GM12878 (cell line): Measurements from ENCODE around the gene SFT2D2.

Source experiments
- HDAC2 ChIP-seq: fragments of 200-600 bp; sonication (generic); IDR thresholded peaks from 2 replicates; pipeline ENCODE4 v1.6.1; 2017
- NFIC ChIP-seq: IDR thresholded peaks from 2 replicates; pipeline ENCODE4 v1.6.1; 2012; ENCODE audit warnings: low read depth, mild to moderate bottlenecking, inconsistent platforms, low read length, moderate library complexity
- POLR2A ChIP-seq: IDR thresholded peaks from 2 replicates; pipeline ENCODE4 v1.6.1; 2011; ENCODE audit warnings: low read depth, mild to moderate bottlenecking, low read length
- POLR2AphosphoS2 ChIP-seq: IDR thresholded peaks from 2 replicates; pipeline ENCODE4 v1.6.1; 2011; ENCODE audit warnings: low read depth, mild to moderate bottlenecking, low read length, improper control_type of control experiment, moderate library complexity
- POLR2AphosphoS5 ChIP-seq: IDR thresholded peaks from 2 replicates; pipeline ENCODE4 v1.6.1; 2011; ENCODE audit warnings: mild to moderate bottlenecking, low read length, inconsistent platforms
- RAD51 ChIP-seq: fragments of 450-650 bp; IDR thresholded peaks from 2 replicates; pipeline ENCODE4 v1.6.1; 2016; ENCODE audit warnings: moderate library complexity, mild to moderate bottlenecking, inconsistent platforms
- SMC3 ChIP-seq: IDR thresholded peaks from 2 replicates; pipeline ENCODE4 v1.6.1; 2011; ENCODE audit warnings: low read length, improper control_type of control experiment, borderline replicate concordance
- SP1 ChIP-seq: IDR thresholded peaks from one replicate; pipeline ENCODE4 v1.6.1; 2011; ENCODE audit warnings: low read depth, low read length

DNA sequence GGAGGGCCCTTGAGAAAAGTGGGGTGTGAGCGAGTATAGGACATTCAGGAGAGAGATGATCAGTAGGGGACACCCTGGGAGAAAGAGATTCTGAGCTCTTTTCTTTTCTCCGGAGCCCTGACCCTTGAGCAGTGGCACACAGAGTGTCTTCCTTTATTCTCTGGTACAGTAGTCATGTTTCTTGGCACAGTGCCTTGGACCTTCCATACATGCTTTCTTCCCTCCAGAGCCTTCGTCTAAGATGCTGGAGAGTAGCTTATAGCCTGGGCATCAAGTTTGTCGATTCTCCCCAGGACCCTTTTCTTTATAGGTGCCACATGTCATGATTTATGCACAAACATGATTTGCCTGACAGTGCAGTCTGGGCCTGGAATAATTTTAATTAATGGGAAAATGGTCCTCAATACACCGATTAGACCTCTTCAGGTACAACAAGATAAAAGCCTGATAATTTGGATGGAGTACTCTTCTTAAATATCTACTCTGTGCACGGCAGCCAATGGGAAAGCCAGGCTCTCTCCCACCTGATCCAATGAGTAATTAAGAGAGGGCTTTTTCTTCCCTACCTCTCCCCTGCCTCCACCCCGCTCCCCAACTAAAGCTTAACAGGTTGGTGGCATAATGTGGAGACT is 54.6 kb downstream of the SFT2D2 start, which contains the start of gene TBX19:
- TF ChIP-seq POLR2A (no peak), POLR2AphosphoS2 (no peak), SMC3 (no peak), HDAC2 (no peak), NFIC (no peak), SP1 (no peak), RAD51 (no peak), POLR2AphosphoS5 (no peak)
